Left ventricle myocardium superior (tissue), 1 donor: ENCODE results near the gene UNC5C. TPM values are rescaled to one million over a fixed set of nuclear protein-coding genes. Genes with fewer than 3 reads are reported as not detected.

Source experiments
- ATAC-seq: fragments of 200-7000 bp; cut with Tn5 transposase; one replicate; pipeline ENCODE4 v1.9.1; 2020; ENCODE audit warnings: mild to moderate bottlenecking, moderate library complexity
- DNase-seq: peaks from one replicate; pipeline ENCODE4 v3.0.0-alpha.2; 2020
- intact Hi-C: fragments of 100-400 bp; cut with micrococcal nuclease; formaldehyde crosslinking; loops from one replicate; pipeline ENCODE4 v1.11.0; 2022
- total RNA-seq: library from RNA; stranded (reverse); fragmentation: NEBNext Ultra II Directional; extraction: Animal tissue kit (Norgen Biotek cat#: 25700); gene quantifications from one replicate; pipeline ENCODE4 v1.2.1, GENCODE V29; 2021
- donor health status: DM: no; HTN: yes; CAD: no; lungs with severe emphysema.

Gene UNC5C
- total RNA-seq, 1 donor from 2014 or later = 0.72 TPM

- intact Hi-C loops = no loop called here
- ATAC-seq (no peak), DNase-seq (no peak)
Observed at GRCh38 chr4:95367824-95368223, 180.9 kb downstream of the UNC5C start.

- DNase-seq (no peak), ATAC-seq (no peak)
- intact Hi-C loops = no loop called here
Observed at GRCh38 chr4:95363966-95364365, 184.8 kb downstream of the UNC5C start.

- DNase-seq = no peak
- intact Hi-C loops = no loop called here
- ATAC-seq = no peak
Observed at GRCh38 chr4:95363559-95363925, 185.2 kb downstream of the UNC5C start.

DNA sequence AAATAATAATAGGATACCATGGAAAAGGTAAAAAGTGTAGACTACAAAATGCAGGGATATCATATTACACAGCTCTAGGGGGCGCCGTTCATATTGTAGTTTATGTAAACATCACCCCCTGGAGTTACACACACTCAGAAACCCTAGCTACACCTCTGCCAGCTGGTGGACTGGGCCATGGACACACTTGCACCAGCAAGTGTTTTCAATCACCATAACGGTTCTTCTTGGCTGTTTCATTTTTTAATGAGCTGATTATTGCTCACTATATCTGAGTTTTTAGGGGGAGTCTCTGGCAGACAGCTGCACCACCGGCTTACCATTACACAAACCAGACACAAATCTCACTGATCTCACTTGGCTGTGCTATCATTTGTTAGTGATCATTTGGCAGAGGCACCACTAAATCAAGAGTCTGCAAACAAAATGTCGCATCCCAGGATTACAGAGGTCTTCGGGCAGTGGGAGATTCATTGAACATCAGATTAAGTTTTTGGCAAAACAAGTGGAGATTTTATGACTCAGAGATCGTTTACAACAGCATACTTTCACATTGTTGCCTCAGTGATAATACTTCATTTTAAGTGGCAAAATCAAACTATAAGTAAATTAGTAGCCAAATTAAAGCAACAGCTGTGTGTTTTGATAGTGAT lies 185.7 kb downstream of the UNC5C start:
- intact Hi-C loops = no loop called here
- peak; percentile 20 for ATAC-seq
- DNase-seq = no peak

GRCh38 chr4:95362066-95362465 lies 186.7 kb downstream of the UNC5C start:
- ATAC-seq = no peak
- DNase-seq = no peak
- intact Hi-C loops = no loop called here

DNA sequence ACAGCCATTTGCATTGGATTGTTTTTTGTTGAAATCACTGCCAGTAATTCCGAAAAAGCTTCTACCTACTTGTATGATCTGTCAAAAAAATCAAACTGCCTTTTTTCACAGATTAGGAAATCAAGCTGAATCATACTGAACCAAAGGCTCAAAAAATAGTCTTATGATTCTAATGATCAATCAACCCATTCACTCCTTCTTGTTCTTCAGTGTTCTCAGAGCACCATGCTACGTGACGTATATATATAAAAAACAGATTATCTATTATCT lies 187.1 kb downstream of the UNC5C start:
- intact Hi-C loops = no loop called here
- no peak for DNase-seq
- no peak for ATAC-seq

DNA sequence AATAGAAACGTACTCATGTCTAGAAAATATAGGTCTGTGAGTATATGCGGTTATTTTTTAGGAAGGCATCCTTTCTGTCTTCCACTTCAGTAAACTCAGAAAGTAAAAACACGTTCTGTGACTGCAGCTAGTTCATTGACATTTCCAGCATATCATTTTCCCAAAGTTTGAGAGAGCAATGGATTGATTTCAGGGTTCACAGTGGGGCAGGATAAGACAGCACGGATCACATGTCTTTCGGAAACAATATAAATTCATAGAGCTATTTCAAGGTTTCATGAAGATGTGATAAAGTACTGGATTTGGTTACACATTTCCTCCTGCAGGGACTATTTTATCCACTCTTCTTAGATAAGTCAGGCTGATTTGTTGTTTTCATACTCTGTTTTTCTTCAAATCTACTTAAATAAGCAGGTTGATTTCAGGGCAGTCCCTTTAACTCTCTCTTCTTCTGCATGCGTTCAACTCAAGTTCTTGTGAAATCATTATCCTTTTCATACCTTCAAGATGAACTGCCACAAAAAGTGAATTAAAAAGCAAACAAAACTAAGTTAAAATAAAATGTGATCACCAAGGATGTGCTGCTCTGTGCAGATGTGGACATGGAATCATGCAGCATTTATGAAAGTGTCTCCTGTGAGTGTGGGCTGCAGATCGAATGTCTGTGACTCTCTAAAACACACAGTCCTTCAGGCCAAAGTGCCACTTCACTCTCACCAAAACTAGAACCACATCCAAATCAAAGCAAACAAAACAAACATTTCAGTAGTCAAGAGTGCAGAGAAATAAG lies 187.7 kb downstream of the UNC5C start:
- intact Hi-C loops = no loop called here
- DNase-seq (no peak), ATAC-seq (no peak)

DNA sequence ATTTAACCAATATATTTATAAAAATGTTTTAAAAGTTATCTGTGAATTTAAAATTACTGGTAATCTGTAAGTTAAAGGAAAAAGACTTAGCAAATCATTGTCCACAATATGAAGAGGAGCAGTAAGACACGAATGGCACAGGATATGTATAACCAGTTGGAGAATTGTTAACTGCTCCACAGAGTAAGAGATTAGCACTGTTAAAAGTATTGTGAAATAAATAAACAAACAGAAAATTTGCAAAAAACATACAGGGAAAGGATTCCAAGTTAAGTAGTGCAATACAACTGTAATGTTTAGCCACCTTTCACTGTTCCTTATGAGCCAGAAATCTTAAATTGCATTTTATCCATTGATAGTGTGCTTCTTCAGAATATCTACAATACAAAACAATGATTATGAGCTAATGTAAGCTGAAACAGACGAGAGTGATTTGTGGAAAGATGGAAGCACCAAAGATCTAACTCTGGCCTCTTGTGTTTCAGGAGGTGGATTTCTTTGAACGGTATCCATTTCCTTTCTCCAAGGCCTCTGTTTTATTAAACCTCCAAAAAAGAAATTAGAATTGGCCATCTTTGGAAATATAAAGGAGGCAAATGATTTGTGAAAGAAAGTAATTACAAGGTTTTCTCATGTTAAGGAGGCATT lies 188.4 kb downstream of the UNC5C start:
- intact Hi-C loops = no loop called here
- DNase-seq (no peak), ATAC-seq (no peak)

DNA sequence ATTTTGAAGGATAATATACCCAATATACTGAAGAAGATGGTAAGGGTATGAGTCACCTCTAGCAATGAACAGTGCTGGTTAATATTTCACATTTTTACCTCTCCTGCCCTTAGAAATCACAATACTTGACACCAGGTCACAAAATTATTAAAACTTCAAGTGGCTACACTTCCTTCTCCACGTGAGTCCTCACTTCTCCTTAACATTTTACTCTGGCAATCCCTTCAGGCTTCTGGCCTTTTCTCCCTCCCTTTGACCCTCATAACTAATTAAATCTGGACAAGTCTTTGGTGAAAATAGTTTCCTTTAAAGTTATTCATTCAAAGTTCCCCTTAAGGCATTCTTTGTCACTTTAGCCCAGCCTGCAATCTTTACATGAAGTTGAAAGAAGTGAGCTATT lies 190.4 kb downstream of the UNC5C start:
- no peak for ATAC-seq
- DNase-seq = no peak
- intact Hi-C loops = no loop called here

DNA sequence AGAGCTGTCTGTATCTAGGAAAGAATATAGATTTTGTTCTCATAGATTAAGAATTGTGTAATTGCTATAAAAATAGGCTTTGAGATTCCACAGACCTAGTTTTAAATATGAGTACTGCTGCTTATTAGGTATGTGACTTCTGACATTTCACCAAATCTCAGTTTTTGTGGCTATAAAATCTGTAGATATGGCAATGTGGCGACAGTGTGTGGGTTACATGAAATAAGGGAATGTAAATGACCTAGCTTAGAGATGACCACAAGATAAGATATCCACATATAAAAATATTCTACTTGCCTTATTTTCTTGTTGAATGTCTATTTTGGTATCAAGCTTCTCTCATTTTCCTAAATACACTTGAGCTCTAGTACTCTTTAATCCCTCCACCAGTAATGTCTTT lies 193.8 kb downstream of the UNC5C start:
- ATAC-seq = no peak
- intact Hi-C loops = no loop called here
- DNase-seq = no peak

- DNase-seq = no peak
- intact Hi-C loops = no loop called here
- no peak for ATAC-seq
Observed at GRCh38 chr4:95348418-95348817, 200.4 kb downstream of the UNC5C start.

DNA sequence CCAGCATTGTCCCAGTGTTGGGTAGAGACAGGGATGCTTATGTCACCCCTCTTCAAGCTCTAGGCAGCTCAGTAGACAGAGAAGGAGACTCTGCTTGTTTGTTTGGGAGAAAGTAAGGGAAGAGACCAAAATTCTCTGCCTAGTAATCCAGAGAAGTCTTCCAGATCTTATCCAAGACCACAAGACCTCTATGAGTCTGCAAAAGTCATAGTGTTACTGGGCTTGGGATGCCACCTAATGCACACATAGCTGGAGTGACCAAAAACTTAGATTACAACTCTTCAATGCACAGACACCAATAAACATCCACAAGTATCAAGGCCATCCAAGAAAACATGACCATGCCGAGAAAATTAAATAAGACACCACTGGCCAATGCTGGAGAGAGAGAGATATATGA lies 205.5 kb downstream of the UNC5C start:
- no peak for DNase-seq
- intact Hi-C loops = no loop called here
- ATAC-seq = no peak

DNA sequence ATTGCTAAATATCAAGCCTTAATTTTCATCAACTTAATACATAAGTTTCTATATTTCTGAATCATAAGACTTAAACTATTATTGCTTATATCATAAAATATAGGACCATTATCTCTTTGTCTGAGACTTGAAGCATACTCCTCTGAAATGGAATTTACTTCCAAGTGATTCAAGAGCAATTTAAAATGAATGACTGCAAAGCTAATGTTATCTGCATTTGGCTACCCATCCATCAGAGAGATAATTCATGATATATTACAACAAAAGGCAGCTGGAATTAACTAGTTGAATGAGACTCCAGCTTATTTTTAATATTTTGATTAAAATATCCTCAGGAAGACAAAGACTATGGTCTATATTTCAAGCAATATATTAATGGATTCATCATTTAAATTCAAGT lies 208.6 kb downstream of the UNC5C start:
- DNase-seq (no peak), ATAC-seq (no peak)
- intact Hi-C loops = no loop called here

DNA sequence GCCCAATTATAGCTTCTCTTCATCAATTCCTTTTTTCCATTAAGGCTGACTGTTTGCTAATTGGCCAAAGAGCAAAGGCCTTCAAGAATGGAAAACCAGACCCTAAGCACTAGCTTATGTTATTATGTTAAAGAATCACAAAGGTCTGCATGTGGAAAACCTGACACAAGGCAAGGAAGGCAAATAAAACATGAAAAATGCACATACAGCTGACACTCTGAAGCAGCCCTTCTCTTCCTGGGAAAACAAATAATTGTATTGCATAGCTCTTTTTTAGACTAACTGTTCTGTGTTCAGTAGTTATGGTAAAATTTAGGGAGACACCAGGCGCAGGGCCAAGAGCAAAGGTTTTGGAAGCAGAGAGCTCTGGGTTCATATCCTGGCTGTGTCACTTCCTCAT lies 223.1 kb downstream of the UNC5C start:
- no peak for ATAC-seq
- no peak for DNase-seq
- intact Hi-C loops = no loop called here

DNA sequence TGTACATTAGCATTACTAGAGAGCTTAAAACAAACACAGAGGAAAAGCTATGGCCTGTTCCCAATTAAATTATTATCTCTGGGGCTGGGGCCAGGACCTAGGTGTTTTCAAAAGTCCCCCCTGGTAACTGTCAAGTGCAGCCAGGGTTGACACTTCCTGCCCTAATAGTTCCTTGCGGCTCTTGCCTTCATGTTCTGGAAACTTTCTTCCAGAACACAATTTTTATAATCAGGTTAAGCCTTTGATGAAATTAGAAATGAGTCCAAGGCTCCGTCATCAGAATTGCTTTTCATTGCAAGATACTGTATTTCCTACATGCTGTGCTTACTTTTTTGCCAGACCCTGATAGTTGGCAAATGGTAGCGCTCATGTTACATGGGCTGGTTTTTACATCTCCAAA lies 229.6 kb downstream of the UNC5C start:
- intact Hi-C loops = no loop called here
- no peak for DNase-seq
- peak; percentile 64 for ATAC-seq

DNA sequence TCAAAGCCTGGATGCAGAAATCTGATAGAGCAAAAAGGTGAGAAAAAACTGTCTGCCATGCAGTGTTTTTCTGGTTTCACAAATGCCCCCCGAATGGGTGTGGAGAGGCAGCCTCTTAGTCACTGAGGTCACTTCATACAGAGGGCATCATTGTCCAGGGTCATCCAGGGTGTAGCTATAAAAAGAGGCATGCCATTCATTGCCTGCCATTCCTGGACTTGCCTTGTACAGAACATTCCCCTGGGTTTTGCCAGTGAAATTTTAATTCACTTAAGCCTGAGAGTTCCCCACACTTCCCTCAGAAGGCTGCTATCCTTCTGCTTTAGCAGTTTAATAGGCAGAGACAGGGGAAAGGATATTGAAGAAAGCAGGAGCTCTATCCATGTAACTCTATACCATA lies 230.3 kb downstream of the UNC5C start:
- DNase-seq (no peak), ATAC-seq (peak; percentile 98)

DNA sequence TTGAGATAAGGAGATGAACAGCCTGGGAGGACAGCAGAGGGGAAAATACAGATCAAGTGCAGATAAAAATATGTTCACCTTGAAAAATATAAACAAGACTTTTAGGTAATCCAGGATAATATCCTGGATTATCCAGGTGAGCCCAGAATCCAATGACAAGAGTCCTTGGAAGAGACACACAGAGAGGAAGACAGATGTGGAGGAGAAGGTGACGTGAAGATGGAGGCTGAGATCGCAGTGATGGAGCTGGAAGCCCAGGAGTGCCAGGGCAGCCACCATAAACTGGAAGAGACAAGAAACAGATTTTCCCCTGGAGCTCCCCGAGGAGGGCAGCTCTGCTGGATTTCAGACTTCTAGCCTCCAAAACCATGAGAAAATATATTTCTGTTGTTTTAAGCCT lies 230.7 kb downstream of the UNC5C start:
- DNase-seq = no peak
- ATAC-seq = no peak
- intact Hi-C loops = no loop called here

More for the DNA sequence above, 230.3 kb downstream of the UNC5C start:
- intact Hi-C loops = no loop called here

GRCh38 chr4:95317085-95317793 lies 231.5 kb downstream of the UNC5C start:
- intact Hi-C loops = no loop called here
- ATAC-seq (peak; percentile 34), DNase-seq (no peak)

DNA sequence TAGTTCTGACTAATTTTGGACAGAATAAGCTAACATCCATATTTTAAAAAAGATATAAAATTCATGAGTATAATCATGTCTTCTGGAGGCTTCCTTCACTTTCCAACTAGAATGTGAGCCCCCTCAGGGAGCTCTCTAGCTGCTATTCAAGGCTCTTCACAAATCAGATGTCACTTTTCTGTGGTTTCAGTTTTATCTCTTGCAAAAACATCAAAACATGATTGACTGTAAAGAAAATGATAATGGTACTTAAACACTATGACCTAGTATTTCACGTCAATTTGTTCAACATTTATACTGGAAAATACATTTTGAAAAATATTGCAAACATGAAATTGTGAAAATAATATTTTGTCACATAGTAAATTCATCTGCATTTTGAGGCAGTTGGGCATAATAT lies 234.2 kb downstream of the UNC5C start:
- DNase-seq = no peak
- no peak for ATAC-seq
- intact Hi-C loops = no loop called here

- intact Hi-C loops = no loop called here
- ATAC-seq (peak; percentile 86), DNase-seq (no peak)
Observed at GRCh38 chr4:95304898-95305297, 243.9 kb downstream of the UNC5C start.
